ENCODE measurements around the gene GOLGA5.
A peak's percentile ranks its signal among the peaks of the same experiment; 100 is the strongest.
"Not testable (repeated sequence)": the region's sequence is repeated elsewhere in the genome, so short reads cannot be mapped to it uniquely, and the experiment has no call there.

Gene GOLGA5, protein sequence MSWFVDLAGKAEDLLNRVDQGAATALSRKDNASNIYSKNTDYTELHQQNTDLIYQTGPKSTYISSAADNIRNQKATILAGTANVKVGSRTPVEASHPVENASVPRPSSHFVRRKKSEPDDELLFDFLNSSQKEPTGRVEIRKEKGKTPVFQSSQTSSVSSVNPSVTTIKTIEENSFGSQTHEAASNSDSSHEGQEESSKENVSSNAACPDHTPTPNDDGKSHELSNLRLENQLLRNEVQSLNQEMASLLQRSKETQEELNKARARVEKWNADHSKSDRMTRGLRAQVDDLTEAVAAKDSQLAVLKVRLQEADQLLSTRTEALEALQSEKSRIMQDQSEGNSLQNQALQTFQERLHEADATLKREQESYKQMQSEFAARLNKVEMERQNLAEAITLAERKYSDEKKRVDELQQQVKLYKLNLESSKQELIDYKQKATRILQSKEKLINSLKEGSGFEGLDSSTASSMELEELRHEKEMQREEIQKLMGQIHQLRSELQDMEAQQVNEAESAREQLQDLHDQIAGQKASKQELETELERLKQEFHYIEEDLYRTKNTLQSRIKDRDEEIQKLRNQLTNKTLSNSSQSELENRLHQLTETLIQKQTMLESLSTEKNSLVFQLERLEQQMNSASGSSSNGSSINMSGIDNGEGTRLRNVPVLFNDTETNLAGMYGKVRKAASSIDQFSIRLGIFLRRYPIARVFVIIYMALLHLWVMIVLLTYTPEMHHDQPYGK

DNA sequence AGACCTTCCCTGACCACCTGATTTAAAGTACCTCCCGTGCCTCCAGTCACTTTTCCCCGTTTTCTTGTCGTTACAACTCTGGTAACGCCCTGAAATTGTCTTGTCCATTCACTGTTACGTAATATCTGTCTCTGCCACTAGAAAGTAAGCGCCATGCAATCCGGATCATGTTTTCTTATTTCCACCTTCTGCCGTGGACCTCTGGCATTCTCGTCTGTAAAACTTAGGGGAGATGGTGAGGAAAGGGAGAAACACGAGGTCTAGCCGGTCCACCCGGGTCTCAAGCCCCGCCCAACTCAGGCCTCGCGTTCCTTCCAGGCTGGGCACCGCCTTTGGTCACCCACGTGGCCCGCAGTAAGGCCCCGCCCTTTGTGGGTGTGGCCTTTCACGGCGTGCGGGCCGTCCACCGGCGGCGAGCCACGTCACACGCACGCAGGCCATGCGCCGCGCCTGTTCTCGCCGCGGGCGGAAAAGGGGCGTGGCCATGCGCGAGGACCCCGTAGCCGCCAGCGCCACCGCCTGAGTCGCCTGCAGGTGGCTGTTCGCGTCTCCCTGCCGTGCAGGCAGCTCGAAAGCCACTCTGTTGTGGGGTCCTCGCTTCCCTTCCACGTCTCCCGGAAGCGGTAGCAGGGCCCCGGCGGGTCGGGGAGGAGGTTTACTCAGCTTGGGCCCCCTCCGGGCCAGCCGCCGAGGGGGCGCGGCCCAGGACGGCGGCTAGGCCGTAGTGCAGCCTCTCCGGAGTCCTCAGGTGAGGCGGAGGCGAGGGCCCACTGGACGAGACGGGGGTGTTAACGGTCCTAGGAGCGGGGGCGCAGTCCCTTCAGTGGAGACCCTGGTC, at the start of gene GOLGA5:
Gene GOLGA5 (plus strand): TSS at position 597 of the 838 bp plus-strand sequence. CDS start 3,133 bp downstream, outside the sequence.
- DNase-seq = peak; percentile 94

GRCh38 chr14:92747701-92748258, 46.3 kb upstream of the GOLGA5 start:
- no peak for DNase-seq

GRCh38 chr14:92748259-92749016, 45.7 kb upstream of the GOLGA5 start, which contains the start of gene LGMN:
TSS of gene LGMN (minus strand) at chr14:92748627. CDS start at chr14:92732786, 15,841 bp downstream.
- DNase-seq = peak; percentile 91

GRCh38 chr14:92750222-92750728, 43.8 kb upstream of the GOLGA5 start:
- DNase-seq = not testable (repeated sequence)

DNA sequence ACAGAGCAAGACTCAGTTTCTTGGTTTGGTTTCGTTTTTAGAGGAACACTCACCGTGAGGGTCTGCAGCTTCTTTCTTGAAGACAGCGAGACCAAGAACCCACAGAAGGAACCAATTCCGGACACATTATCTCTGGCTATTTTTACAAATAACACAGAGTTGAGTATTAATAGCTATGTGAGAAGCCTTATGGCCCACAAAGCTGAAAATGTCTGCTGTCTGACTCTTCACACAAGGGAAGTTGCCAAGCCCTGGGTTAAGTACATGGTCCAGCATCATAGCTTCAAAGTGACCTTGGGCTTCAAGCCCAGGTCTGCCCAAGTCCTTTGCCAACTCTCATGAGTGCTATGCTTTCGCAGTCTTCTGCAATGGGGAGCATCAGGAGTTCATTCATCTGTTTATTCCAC, 43.1 kb upstream of the GOLGA5 start:
- DNase-seq = no peak

DNA sequence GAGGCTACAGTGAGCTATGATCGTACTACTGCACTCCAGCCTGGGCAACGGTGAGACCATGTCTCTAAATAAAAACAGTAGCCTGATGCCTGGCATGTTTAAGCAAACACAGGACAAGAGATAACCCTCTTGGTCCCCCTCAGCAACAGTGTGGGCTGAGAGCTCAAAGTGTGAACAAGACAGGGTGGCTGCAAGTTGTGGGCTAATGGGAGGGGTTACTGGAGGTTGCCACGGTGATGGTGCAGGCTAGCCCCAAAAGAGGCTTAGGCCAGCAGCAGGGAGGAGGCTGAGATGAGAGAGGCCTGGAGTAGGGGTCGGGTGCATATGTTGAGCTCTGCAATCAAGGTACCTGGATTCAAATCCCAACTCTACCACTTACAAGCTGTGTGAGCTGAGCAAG, 42.3 kb upstream of the GOLGA5 start:
- no peak for DNase-seq

DNA sequence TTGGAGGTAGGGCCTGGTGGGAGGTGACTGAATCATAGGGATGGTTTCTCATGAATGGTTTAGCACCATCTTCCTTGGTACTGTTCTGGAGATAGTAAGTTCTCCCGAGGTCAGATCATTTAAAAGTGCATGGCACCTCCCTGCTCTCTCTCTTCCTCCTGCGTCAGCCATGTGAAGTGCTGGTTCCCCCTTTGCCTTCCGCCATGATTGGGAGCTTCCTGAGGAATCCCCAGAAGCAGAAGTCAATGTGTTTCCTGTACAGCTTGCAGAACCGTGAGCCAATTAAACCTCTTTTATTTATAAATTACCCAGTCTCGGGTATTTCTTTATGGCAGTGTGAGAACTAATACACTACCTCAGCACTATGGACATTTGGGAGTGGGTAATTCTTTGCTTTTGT, 40.9 kb upstream of the GOLGA5 start:
- DNase-seq = no peak

DNA sequence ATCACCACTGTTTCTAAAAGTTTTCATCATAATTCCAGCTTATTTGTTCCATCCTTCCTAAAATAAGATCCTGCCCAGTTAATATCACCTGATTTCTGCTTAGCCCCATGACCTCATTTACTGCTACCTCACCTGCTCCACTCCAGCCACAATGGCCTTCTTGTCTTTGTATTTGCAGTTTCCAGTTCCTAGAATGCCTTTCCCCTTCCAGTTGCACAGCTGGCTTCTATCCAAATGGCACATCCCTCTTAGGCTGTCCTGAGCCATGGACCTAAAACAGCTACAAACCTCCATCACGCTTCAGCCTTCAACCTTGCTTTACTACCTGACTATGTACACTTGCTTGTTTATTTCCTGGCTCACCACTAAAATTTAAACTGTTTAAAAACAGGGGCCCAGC, 39.1 kb upstream of the GOLGA5 start:
- DNase-seq = no peak

- no peak for DNase-seq
Observed at GRCh38 chr14:92755495-92755894, 38.6 kb upstream of the GOLGA5 start.

GRCh38 chr14:92756446-92756845, 37.7 kb upstream of the GOLGA5 start:
- DNase-seq = no peak

GRCh38 chr14:92759300-92759678, 34.8 kb upstream of the GOLGA5 start:
- DNase-seq = no peak

DNA sequence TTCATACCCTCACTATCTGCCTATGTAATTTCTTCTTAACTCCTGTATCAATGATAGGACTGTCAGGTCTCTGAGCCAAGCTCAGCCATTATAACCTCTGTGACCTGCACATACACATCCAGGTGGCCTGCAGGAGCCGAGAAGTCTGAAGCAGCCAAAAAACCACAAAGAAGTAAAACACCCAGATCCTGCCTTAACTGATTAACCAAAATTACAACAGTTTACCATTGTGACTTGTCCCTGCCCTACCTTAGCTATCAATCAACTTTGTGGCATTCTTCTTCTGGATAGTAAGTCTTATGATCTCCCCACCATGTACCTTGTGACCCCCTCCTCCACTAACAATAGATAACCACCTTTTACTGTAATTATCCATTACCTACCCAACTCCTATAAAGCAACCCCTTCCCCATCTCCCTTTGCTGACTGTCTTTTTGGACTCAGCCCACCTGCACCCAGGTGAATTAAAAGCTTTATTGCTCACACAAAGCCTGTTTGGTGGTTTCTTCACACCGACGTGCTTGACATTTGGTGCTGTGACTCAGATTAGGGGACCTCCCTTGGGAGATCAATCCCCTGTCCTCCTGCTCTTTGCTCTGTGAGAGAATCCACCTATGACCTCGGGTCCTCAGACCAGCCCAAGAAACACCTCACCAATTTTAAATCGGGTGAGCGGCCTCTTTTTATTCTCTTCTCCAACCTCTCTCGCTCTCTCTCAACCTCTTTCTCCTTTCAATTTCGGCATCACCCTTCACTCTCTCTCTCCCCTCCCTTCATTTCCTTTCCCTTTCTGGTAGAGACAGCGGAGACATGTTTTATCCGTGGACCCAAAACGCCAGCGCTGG, 34.2 kb upstream of the GOLGA5 start:
- no peak for DNase-seq

DNA sequence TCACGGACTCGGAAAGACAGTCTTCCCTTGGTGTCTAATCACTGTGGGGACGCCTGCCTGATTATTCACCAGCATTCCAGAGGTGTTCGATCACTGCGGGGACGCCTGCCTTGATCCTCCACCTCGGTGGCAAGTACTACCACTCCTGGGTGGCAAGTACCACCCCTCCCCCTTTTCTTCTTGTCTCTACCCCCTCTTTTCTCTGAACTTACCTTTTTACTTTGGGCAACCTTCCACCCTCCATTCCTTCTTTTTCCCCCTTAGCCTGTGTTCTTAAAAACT, 33.6 kb upstream of the GOLGA5 start:
- no peak for DNase-seq

- DNase-seq = not testable (repeated sequence)
Observed at GRCh38 chr14:92763666-92764631, 30.2 kb upstream of the GOLGA5 start.

- DNase-seq = not testable (repeated sequence)
Observed at GRCh38 chr14:92768236-92768635, 25.9 kb upstream of the GOLGA5 start.

DNA sequence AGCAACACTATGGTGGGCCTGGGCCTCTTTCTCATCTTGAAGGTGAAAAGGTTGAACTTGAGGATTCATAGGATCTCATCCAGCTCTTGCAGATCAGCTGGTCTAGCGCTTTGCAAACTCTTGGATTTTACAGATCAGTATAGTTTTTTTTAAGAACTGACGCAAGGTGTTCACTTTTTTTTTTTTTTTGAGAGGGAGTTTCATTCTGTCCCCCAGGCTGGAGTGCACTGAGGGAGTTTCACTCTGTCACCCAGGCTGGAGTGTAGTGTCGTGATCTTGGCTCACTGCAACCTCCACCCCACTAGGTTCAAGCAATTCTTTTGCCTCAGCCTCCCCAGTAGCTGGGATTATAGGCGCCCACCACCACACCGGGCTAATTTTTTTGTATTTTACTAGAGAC, 25.3 kb upstream of the GOLGA5 start:
- no peak for DNase-seq

- DNase-seq = no peak
Observed at GRCh38 chr14:92770484-92770883, 23.6 kb upstream of the GOLGA5 start.

DNA sequence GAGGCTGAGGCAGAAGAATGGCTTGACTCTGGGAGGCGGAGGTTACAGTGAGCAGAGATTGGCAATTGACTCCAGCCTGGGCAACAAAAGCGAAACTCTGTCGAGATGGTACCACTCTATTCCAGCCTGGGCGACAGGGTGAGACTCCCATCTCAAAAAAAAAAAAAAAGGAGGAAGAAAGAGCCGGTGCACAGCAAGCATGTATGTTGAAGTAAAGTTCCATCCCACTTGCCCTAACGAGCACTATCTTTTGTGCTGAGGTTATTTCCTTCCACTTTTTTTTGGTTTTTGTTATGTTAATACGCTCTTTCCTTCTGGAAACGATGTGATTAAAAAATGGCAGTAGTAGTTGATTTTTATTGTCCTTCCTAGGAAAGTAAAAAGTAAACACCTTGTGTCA, 19.5 kb upstream of the GOLGA5 start:
- DNase-seq = no peak

DNA sequence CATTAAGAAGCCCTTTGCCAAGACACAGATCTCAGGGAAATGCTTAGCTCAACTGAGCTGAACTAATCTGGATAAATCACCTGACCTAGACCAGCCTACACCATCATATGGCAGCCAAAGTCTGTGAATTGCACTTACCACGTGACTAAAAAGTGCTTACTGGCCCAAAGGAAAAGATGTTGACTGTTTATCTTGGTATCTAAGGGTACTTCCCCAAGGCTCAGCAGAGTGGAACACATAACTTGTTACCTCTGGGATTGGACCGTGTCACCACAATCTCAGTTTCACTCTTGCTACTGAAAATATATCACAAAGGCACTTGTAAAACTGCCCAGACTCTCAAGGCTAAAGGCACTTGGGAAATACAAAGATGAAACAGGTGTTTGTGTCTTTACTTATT, 18.8 kb upstream of the GOLGA5 start:
- DNase-seq = not testable (repeated sequence)

Data from NCI-H2227 treated with DMSO at 0.1 percent for 48 hours (cell line).